ENCODE measurements around the gene GLUD1.
"Not testable (repeated sequence)": the region's sequence is repeated elsewhere in the genome, so short reads cannot be mapped to it uniquely, and the experiment has no call there.

Gene GLUD1

DNA sequence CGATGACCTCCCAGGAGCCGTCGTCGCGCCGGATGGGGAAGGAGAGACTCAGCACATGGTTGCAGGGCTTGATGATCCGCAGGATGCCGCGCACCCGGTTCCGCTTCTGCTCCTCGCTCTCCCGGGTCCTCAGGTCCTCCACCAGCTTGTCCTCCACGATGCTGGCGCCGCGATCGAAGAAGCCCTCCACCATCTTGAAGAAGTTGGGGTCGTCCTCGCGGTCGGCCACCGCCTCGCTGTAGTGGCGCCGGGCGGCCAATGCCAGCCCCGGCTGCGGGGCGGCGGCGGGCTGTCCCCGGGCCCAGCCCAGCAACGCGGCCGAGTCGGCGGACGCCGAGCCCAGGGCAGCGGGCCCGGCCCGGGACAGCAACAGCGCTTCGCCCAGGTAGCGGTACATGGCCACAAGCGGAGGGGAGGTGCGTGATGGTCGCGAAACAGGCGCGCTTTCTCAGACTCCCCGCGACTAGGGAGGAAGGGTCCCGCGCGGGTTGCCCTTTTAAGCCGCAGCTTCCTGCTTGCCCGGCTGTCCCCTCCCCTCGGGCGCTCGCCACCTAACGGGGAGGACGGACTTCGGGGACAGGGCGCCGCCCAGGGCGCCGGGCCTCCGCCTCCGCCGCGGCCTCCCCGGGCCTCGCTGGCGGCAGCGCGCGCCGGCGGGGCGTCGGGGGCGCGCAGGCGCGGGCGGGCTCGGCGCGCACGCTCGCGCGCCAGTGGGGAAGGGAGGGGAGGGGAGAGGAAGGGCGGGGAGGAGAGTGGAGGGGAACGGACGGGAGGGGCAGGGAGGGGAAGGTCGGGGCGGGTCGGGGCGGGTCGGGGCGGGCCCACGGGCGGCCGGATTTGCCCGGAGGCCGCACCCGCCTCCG, at the start of gene GLUD1, which contains the start of gene SHLD2:
Gene GLUD1 (minus strand): TSS at position 471 of the 863 bp plus-strand sequence. CDS start 74 bp downstream, at position 397.
Gene SHLD2 (plus strand): TSS at position 834 of the 863 bp plus-strand sequence. CDS start 56,149 bp downstream, outside the sequence.
- DNase-seq: peak; percentile 54

GRCh38 chr10:87143109-87143418, 48.4 kb upstream of the GLUD1 start:
- not testable (repeated sequence) for DNase-seq

DNA sequence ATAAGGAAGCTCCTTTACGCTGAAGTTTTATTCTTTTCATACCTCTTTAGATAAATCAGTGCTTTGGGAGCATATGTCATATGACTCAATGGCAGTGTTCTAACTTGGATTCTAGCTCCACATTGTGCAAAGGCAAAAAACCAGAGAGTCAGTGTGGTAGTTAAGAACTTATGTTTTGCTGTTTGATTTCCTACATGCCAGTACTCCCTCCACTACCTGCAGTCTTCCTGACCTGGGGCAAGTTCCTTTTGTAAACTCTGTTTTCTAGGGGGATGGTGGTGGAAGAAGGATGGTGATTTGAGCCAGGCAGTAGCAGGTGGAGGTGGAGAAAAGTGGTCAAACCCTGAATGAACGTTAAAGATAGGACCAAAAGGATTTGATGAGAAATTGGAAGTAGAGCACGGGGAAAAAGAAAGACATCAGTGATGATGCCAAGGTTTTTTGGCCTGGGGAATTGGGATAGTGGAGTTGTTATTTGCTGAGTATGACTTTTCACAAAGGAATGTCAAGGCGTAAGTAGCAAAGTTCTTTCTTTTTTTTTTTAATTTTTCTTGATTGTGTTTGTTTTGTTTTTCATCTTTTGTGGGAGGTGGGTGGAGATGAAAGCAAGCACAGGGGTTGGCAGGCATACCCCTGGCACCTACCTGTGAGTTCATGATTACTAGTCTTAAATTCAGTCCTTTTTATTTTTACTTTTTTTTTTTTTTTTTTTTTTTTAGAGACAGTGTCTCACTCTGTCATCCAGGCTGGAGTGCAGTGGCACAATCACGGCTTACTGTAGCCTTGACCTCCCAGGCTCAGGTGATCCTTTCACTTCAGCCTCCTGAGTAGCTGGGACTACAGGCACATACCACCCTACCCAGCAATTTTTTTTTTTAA, 47.8 kb upstream of the GLUD1 start:
- not testable (repeated sequence) for DNase-seq

GRCh38 chr10:87137478-87137877, 42.8 kb upstream of the GLUD1 start:
- not testable (repeated sequence) for DNase-seq

- DNase-seq: not testable (repeated sequence)
Observed at GRCh38 chr10:87134440-87134839, 39.8 kb upstream of the GLUD1 start.

GRCh38 chr10:87133936-87134335, 39.3 kb upstream of the GLUD1 start:
- not testable (repeated sequence) for DNase-seq

GRCh38 chr10:87132176-87132575, 37.5 kb upstream of the GLUD1 start:
- DNase-seq: not testable (repeated sequence)

DNA sequence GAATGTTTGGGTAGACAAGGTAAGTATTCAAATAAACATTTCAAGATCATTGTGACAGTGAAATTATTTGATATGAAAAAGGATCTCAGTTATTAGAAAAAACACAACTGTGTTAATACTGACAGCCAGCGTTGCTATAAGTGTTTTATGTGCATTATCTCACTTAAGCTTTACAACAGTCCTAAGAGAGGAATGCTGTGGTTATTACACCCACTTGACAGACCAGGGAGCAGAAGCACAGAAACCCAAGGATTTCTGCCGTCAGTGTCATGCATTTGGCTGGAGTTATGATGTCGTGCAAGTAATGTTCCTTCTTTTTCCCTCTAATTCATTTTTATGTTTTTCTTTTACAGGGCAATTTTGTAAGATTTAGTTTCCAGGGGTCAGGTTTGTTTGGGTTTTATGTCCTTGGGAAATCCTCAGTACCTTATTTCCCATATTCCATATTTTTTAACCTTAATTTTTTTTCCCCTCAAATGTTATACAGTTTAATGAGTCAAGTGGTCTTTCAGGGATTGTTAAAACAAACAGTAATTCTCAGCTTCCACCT, 33.0 kb upstream of the GLUD1 start:
- not testable (repeated sequence) for DNase-seq

- DNase-seq: not testable (repeated sequence)
Observed at GRCh38 chr10:87127048-87127447, 32.4 kb upstream of the GLUD1 start.

DNA sequence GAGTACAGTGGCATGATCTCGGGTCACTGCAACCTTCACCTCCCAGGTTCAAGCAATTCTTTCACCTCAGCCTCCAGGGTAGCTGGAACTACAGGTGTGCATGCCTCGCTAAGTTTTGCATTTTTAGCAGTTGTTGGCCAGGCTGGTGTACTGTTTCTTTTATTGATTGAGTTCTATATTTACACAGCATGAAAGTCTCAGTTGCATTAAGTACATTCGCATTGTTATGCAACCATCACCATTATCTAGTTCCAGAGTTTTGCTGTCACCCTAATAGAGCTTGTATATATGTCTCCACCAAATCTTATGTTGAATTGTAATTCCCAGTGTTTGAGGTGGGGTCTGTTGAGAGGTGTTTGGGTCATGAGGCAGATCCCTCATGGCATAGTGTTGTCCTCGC, 28.7 kb upstream of the GLUD1 start:
- not testable (repeated sequence) for DNase-seq

DNA sequence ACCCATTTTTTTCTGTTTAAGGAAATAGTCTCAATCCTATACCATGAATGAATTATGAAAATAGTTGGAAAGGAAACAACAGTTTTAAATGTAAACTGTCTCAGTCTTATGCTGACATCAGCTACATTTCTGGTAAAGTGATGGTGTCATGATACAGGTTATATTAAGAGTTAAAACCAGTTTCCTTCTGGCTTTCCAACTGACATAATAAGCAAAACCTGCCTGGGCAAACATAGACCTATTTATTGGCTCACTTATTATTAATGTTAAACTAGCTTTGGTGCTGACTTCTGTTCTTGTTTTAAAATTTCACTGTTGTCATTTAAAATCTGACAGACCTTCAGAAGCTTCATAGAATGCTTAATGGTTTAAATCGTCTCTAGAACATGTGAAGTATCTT, 24.4 kb upstream of the GLUD1 start:
- DNase-seq: not testable (repeated sequence)

DNA sequence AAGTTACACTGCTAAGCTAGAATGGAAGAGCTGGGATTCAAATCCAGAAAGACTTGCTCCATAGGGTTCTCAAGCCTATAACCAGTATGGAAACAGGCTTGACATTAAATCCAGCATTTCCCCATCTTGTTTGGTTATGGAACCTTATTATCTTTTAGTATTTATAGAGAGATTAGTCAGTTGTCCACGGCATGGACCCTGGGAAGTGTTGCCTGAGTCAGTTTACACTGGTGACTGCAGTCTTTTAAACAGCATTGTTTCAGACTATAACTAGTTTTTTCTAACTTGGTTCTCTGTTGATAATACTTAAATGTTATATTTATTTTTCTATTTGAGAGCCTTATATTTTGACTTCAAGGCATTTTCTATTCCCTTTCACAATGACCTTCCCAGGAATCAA, 23.5 kb upstream of the GLUD1 start:
- not testable (repeated sequence) for DNase-seq

GRCh38 chr10:87105446-87106124, 10.9 kb upstream of the GLUD1 start:
- DNase-seq: no peak

GRCh38 chr10:87104727-87105126, 10.1 kb upstream of the GLUD1 start:
- DNase-seq: not testable (repeated sequence)

- no peak for DNase-seq
Observed at GRCh38 chr10:87101996-87102395, 7.4 kb upstream of the GLUD1 start.

DNA sequence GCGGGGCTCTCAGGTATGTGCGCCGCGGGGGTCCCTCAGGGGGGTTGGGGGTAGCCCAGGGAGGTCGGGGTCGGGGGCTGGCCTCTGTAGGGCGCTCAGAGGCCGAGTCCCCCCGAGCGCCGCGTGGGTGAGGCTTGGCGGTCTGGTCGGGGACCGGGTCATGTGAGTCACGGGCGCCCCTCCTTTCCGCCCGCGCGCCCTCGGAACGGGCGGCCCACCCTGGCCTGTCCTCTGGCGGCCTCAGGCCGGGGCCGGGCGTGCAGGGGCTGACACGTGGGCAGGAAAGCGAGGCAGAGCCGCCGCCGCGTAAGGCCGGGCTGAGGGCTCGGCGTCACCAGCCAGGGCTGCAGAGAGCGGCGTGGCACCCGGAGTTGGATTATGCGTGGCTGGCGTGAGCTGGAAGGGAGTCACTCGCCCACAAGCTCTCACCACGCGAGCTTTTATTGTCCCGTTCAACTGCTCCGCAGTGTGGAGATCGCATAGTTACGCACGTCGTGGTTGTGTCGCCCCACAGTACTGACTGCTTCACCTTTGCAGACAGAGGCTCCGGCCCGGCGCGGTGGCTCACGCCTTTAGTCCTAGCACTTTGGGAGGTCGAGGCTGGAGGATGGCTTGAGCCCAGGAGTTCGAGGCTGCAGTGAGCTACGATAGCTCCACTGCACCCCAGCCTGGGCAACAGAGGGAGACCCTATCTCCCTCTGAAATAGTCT, 748 bp upstream of the GLUD1 start:
- no peak for DNase-seq

DNA sequence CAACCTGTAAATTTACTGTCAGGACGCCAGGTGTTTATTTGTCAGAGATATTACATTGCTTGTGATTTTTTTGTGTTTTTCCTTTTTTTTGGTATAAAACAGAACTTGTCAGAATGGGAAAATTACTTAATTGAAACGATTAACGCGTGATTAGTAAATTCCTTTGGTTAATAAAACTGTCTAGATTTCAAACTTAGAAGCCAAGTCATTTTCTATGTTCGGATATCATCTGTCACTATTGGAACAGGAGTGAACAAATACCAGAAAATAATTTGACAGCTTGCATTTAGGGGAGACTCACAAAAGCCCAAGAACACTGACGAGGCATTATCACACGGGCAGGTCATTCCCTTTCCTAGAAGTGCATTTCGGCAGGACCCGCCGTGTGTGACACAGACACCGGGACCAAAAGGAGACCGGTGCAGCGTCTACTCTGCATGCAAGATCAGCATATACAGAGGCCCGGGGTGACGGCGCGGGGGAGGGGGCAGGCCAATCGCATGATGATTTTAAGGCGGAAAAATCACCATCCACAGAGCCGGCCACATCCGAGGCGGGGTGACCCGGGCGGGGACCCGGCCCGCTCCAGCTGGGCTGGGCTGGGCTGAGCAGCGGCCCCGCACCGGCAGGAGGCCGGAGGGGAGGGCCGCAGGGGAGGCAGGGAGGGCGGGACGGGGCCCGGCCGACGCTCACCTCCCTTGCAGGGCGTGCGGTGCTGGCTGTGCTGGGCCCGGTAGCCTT, 841 bp downstream of the GLUD1 start:
- no peak for DNase-seq

DNA sequence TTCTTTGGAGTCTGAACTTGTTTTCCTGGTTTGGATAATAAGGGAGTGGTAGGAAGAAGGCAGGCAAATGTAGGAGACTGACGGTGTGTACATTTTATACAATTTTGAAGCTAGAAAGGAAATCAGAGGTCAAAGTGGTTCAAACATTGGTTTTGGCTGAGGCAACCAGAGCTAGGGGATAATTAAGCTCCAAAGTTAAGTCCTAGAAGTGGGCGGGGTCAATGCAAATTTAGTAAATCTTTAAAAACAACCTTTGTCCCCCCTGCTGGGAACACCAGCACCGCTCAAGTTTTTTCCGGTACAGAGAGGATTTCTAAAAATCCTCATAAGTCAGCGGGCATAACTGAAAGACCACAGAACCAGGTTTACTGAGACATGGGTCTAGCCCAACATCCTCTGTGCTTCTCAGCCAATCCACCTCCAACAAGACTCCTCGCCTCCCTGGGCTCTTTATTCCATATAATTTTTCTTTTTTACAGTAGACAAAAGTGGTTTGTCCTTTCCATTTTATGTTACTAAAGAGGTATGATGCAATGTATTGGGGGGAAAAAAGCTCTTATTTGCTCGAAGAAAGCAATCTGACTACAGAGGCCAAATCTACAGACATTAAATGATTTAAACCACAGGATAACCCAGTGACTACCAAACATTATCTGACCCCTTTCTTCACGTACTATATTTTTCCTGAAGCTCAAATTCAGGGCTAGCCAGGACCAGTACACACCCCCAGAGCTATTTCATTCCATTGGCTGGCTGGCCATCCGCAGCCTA, 1.6 kb downstream of the GLUD1 start:
- no peak for DNase-seq

- no peak for DNase-seq
Observed at GRCh38 chr10:87092376-87092860, 2.2 kb downstream of the GLUD1 start.

- DNase-seq: no peak
Observed at GRCh38 chr10:87090779-87091178, 3.9 kb downstream of the GLUD1 start.

Data from DMS 273 treated with DMSO at 0.1 percent for 48 hours (cell line).